ENCODE measurements around the gene FRS3.

Gene FRS3

DNA sequence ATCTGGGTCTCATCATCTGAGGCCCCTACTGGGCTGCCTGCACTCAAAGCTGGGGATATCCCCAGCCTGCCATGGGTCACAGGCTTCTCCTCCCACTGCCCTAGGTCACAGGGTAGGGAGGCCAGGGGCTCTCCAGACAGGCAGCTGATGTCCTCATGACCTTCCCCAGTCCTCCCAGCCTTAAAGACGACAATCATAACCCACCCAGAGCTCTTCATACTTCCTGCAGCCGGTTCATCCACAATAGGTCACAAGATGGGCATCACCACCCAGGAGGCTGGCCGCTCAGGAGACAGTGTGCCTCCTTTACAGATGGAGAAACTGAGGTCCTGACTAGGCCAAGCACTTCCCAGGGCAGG, 59.5 kb downstream of the FRS3 start:
- H3K4me1 Mint-ChIP-seq: peaks cover 27% of the 10 kb centered on the region
- no peak overlapping the region for H3K27ac Mint-ChIP-seq
- H3K4me3 Mint-ChIP-seq: no peak overlapping the region
- no peaks in the 10 kb centered on the region for H3K27me3 Mint-ChIP-seq
- no peaks in the 10 kb centered on the region for H3K9me3 Mint-ChIP-seq
- no peaks in the 10 kb centered on the region for H3K36me3 Mint-ChIP-seq
